ENCODE data around the gene NAPB.

GRCh38 chr20:23368316-23369071 is 52.8 kb downstream of the NAPB start:
- TF ChIP-seq POLR2A (IDR thresholded peaks at IDR 0.05; ENCODE audit: low read depth, low read length) (no peak), POLR2AphosphoS5 (IDR thresholded peaks at IDR 0.05; ENCODE audit: low read depth, low read length) (no peak), TAF1 (IDR thresholded peaks at IDR 0.05; ENCODE audit: borderline replicate concordance, low read depth, low read length) (no peak)
